GM10248 (cell line): ENCODE results near the gene KLK5.

Source experiments
- CTCF ChIA-PET: fragments of 300-600 bp; sonication (Branson Sonifier 250); formaldehyde crosslinking; extraction: SDS; loops from one replicate; lab custom pipeline; 2021; ENCODE audit warnings: antibody characterized with exemption; lab: Yijun Ruan, JAX
- POLR2A ChIA-PET: fragments of 350-650 bp; sonication (Branson Sonifier 250); formaldehyde crosslinking; extraction: SDS; loops from one replicate; lab custom pipeline; 2020; ENCODE audit warnings: antibody characterized with exemption; lab: Yijun Ruan, JAX
- DNase-seq: peaks from one replicate; pipeline ENCODE4 v3.0.0; 2012; ENCODE audit errors: extremely low spot score
- TF ChIP-seq, protein P1 (sequence below): IDR thresholded peaks from 2 replicates; pipeline ENCODE4 v1.5.1; 2012; ENCODE audit warnings: mild to moderate bottlenecking, low read depth; ENCODE audit errors: extremely low read depth, missing control alignments, control extremely low read depth

KLK5 gene

GRCh38 chr19:50980208-50980607 lies 27.4 kb upstream of the KLK5 start:
- POLR2A ChIA-PET = no interaction called here
- no peak for DNase-seq
- CTCF ChIA-PET = no interaction called here
- TF ChIP-seq, protein P1, sequence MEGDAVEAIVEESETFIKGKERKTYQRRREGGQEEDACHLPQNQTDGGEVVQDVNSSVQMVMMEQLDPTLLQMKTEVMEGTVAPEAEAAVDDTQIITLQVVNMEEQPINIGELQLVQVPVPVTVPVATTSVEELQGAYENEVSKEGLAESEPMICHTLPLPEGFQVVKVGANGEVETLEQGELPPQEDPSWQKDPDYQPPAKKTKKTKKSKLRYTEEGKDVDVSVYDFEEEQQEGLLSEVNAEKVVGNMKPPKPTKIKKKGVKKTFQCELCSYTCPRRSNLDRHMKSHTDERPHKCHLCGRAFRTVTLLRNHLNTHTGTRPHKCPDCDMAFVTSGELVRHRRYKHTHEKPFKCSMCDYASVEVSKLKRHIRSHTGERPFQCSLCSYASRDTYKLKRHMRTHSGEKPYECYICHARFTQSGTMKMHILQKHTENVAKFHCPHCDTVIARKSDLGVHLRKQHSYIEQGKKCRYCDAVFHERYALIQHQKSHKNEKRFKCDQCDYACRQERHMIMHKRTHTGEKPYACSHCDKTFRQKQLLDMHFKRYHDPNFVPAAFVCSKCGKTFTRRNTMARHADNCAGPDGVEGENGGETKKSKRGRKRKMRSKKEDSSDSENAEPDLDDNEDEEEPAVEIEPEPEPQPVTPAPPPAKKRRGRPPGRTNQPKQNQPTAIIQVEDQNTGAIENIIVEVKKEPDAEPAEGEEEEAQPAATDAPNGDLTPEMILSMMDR = no peak

- POLR2A ChIA-PET = no interaction called here
- CTCF ChIA-PET = no interaction called here
- TF ChIP-seq, protein P1 = no peak
- no peak for DNase-seq
Observed at GRCh38 chr19:50979758-50980157, 26.9 kb upstream of the KLK5 start.

GRCh38 chr19:50978772-50979390 lies 26.0 kb upstream of the KLK5 start:
- POLR2A ChIA-PET = no interaction called here
- CTCF ChIA-PET = no interaction called here
- TF ChIP-seq, protein P1 = no peak
- DNase-seq = no peak

GRCh38 chr19:50977626-50978025 lies 24.8 kb upstream of the KLK5 start:
- ChIA-PET CTCF (no interaction called here), POLR2A (no interaction called here)
- no peak for DNase-seq
- TF ChIP-seq, protein P1 = no peak

DNA sequence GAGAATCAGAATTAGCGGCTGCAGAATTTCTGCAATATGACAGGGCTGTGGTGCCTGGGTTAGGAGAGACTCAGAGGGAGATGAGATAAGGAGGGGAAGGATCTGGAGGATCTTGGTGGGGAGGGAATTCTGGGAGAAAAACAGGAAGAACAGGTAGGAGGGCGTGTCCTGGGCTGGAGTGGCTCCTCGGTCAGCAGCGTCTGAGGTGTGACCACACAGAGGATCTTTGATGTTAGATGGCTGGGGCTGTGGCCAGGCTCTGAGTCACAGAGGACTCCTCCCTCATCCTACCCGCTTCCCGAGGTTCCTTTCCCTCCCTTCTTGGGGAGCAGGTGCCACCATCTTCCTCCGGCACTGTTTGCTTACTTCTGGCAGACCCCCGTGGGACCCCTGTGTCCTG lies 22.9 kb upstream of the KLK5 start:
- POLR2A ChIA-PET = no interaction called here
- TF ChIP-seq, protein P1 = no peak
- CTCF ChIA-PET = no interaction called here
- no peak for DNase-seq

DNA sequence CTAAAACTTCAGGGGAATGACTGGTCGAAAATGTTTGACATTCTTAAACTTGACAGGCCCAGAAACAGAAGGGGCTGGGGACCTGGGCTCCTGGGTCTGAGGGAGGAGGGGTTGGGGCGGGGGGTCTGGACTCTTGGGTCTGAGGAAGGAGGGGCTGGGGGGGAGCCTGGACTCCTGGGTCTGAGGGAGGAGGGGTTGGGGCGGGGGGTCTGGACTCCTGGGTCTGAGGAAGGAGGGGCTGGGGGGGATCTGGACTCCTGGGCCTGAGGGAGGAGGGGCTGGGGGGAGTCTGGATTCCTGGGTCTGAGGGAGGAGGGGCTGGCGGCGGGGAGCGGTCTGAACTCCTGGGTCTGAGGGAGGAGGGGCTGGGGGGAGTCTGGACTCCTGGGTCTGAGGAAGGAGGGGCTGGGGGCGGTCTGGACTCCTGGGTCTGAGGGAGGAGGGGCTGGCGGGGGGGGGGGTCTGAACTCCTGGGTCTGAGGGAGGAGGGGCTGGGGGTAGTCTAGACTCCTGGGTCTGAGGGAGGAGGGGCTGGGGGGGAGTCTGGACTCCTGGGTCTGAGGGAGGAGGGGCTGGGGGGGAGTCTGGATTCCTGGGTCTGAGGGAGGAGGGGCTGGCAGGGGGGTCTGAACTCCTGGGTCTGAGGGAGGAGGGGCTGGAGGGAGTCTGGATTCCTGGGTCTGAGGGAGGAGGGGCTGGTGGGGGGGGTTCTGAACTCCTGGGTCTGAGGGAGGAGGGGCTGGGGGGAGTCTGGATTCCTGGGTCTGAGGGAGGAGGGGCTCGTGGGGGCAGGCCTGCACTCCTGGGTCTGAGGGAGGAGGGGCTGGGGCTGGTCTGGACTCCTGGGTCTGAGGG lies 22.1 kb upstream of the KLK5 start:
- TF ChIP-seq, protein P1 = no peak
- CTCF ChIA-PET = no interaction called here

More for the DNA sequence above, 22.1 kb upstream of the KLK5 start:
- POLR2A ChIA-PET = no interaction called here
- no peak for DNase-seq
